ENCODE results near the gene TAS2R40. TPM values are rescaled to one million over a fixed set of nuclear protein-coding genes. Genes with fewer than 3 reads are reported as not detected.

Gene TAS2R40
- not detected in 5 replicates for total RNA-seq (2022; extraction: Qiagen RNA extraction)

GRCh38 chr7:143221737-143222136, at the start of gene TAS2R40:
Gene TAS2R40, plus strand, starts transcription at chr7:143222037. Its CDS starts 42 bp downstream, at chr7:143222079.

GRCh38 chr7:143183024-143183423, 38.8 kb upstream of the TAS2R40 start, which contains the start of gene TAS2R39:
Gene TAS2R39, plus strand, starts transcription at chr7:143183419. Its CDS starts 0 bp downstream, at chr7:143183419.

GRCh38 chr7:143263266-143264195, 41.7 kb downstream of the TAS2R40 start, which contains the start of gene GSTK1:
Gene GSTK1, plus strand, starts transcription at chr7:143263441. Its CDS starts 73 bp downstream, at chr7:143263514.

Other genes with a start within 250 kb of the TAS2R40 start
- gene OR9A2, start 194.9 kb upstream of the TAS2R40 start, total RNA-seq (2022; extraction: Qiagen RNA extraction) = not detected in 5 replicates
- gene OR6V1, start 169.7 kb upstream of the TAS2R40 start, total RNA-seq (2022; extraction: Qiagen RNA extraction) = not detected in 5 replicates
- gene PIP, start 90.0 kb upstream of the TAS2R40 start, total RNA-seq (2022; extraction: Qiagen RNA extraction) = 0.15 to 0.38 TPM (median 0.18 TPM) in 3 of 5 replicates, not detected in the others
- not detected in 5 replicates for gene TAS2R39, start 38.6 kb upstream of the TAS2R40 start, total RNA-seq (2022; extraction: Qiagen RNA extraction)
- 111 to 124 TPM (median 121 TPM) in 5 replicates for gene GSTK1, start 41.4 kb downstream of the TAS2R40 start, total RNA-seq (2022; extraction: Qiagen RNA extraction)
- 0.75 to 1.4 TPM (median 1.2 TPM) in 5 replicates for gene TMEM139, start 62.9 kb downstream of the TAS2R40 start, total RNA-seq (2022; extraction: Qiagen RNA extraction)
- 18.2 to 20.9 TPM (median 19.2 TPM) in 5 replicates for gene CASP2, start 66.3 kb downstream of the TAS2R40 start, total RNA-seq (2022; extraction: Qiagen RNA extraction)
- gene CLCN1, start 94.1 kb downstream of the TAS2R40 start, total RNA-seq (2022; extraction: Qiagen RNA extraction) = 0.02 to 0.08 TPM (median 0.07 TPM) in 4 of 5 replicates, not detected in the other
- 0.34 to 0.53 TPM (median 0.49 TPM) in 5 replicates for gene FAM131B, start 140.7 kb downstream of the TAS2R40 start, total RNA-seq (2022; extraction: Qiagen RNA extraction)
- gene ZYX, start 159.3 kb downstream of the TAS2R40 start, total RNA-seq (2022; extraction: Qiagen RNA extraction) = 158 to 195 TPM (median 189 TPM) in 5 replicates
- 0.12 TPM in 1 of 5 replicates, not detected in the others for gene EPHA1, start 186.8 kb downstream of the TAS2R40 start, total RNA-seq (2022; extraction: Qiagen RNA extraction)
- not detected in 5 replicates for gene TAS2R60, start 221.4 kb downstream of the TAS2R40 start, total RNA-seq (2022; extraction: Qiagen RNA extraction)

Data from A549 treated with CORT108297 at 1 μM for 4 hours (cell line).